NCI-H128 (cell line): ENCODE results near the gene SLCO4A1.

ENCODE experiments used
- DNase-seq: peaks from one replicate; lab custom pipeline; 2025; ENCODE audit not compliant: unreplicated experiment; lab: John Stamatoyannopoulos, UW

Gene SLCO4A1

DNA sequence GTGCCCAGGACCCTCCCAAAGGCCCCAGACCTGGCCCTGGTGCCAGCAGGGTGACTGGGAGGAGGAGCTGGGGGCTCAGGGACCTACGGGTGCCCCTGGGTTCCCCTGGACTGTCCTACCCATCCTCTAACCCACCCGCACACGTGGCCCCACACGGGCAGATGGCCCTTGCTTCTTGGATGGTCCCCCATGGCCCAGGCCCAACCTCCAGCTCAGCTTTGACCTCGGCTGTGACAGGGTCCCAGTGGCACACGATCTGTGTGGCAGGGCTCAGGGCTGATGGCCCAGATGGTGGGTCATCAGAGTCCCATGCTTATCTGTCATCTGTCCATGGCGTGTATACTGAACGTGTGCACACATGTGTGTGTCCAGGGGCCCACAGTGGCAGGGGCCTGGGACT lies 70.3 kb downstream of the SLCO4A1 start:
- DNase-seq = no peak

GRCh38 chr20:62714006-62714405 lies 71.7 kb downstream of the SLCO4A1 start:
- DNase-seq = no peak

DNA sequence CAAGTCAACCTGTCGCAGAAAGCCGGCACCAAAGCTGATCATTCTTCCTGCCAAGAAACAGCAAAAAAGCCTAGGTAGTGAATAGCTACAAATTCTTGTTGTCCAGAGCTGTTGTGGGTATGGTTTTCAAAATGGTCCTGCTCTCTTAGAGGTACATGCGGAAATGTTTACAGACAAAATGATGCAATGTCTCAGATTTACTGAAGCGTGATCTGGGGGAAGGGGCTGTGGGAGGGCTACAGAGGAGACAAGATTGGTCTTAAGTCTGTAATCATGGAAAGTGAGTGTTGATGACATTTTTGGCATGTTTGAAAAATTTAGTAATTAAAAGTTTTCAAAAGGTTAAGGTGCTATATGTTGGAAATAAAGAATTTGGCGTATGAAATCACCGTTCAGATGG lies 72.5 kb downstream of the SLCO4A1 start:
- DNase-seq = no peak

- no peak for DNase-seq
Observed at GRCh38 chr20:62715201-62715600, 72.9 kb downstream of the SLCO4A1 start.

DNA sequence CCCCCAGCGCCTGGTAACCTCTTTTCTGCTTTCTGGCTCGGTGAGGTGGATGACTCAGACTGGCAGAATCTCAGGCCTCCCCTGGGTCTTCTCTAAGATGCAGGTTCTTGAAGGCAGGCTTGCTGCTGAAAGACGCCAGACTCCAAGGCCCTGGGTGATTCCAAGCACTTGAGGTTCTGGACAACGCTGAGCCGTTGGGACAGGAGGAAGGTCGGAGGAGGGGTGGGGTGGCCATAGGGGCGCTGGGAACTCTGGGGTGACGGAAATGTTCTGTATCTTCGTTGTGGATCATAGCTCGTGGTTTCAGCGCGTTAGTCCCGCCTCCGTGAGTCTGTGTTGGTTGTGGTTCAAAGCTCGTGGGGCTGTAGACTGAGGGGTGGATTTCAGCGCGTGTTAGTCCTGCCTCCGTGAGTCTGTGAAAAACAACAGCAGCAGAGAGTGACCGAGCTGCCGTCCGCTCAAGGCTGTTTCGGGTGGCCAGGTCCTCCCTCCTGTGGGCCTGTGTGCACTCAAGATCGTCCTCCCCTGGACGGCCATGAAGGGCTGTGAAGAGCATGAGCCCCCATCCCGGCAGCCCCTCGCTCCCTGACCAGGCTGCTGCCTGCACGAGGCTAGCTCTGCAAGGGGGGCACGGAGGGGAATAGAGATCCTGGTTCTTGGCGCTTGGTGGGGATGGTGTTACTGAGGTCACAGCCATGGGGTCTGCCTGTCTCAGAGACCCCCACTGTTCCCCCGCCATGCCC lies 74.1 kb downstream of the SLCO4A1 start:
- DNase-seq = no peak

GRCh38 chr20:62716941-62717310 lies 74.6 kb downstream of the SLCO4A1 start:
- DNase-seq = no peak

GRCh38 chr20:62717933-62718332 lies 75.6 kb downstream of the SLCO4A1 start:
- DNase-seq = no peak

- DNase-seq = no peak
Observed at GRCh38 chr20:62718546-62718945, 76.2 kb downstream of the SLCO4A1 start.

- no peak for DNase-seq
Observed at GRCh38 chr20:62719250-62719935, 77.1 kb downstream of the SLCO4A1 start.
